RPMI8226 (cell line): ENCODE data around the gene ZNF213.
"Not testable (repeated sequence)": the region's sequence is repeated elsewhere in the genome, so short reads cannot be mapped to it uniquely, and the experiment has no call there.

Source experiments
- DNase-seq: peaks from one replicate; pipeline ENCODE4 v3.0.0-alpha.2; 2015

ZNF213 gene

DNA sequence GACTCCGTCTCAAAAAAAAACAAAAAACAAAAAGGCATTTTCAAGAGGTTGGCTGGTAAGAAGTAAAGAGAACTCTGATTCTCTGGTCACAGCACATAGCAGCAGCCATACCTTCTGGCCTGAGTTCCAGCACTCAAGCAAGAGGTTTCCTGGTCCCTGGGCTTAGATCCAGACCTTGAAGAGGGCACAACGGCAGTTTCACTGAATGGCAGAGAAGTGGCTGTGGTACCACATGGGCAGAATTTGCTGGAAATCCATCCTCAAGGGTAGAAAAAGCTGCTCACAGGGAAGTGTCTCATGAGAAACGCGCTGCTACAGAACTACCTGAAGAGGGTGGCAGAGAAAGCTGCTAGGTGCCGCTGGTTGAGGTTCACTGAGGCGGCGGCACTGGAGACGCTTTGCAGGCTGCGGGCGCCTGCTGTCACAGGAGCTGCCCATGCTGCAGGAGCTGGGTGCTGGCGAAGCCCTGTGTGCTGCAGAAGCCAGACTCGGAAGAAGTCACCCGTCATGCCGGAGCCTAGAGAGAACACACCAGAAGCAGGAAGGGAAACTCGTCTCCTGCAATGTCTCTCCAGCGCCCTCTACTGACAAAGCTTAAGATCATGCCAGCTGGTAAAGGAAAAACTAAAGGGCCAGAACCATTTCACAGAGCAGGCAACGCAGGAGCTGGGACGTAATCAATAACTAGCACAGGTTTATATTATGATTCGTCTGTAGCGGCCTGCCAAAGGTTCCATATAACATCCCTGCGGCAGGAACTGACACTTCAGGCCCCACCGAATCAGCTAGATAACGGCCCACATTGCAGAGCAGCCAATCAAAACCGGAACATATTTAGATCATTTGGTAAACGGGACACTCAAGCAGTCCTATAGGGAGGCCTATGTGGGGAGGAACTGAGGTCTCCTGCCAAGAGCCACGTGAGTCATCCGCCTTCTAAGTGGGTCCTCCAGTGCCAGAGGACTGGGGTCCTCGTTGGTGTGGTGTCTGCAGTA, 5.4 kb upstream of the ZNF213 start:
- peak; percentile 93 for DNase-seq

DNA sequence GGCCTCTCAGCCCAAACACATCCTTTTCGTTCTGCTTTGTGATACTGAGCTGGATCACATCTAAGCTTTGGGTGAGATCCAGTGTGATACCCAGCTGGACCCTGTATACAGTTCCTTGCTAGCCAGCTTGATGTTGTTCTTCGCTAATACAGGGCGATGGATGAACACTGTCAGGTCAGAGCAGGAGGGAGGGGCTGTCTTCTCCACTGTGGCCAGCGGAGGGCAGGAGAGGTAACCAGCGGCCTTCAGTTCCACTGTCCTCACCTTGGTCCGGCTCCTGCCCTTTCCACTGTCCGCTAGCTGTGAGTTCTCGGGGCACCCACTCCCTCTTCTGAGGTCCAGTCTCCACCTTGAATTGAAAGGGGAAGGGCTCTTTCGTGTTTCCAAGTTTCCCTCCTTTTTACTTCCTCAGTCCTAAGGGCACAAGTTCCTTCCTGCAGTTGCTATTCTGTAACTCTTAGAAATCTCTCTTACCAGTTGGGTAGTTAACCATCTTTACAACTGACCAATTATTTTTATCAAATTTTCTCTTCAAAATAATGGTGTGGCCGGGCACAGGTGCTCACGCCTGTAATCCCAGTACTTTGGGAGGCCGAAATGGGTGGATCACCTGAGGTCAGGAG, 3.0 kb upstream of the ZNF213 start:
- peak; percentile 63 for DNase-seq

DNA sequence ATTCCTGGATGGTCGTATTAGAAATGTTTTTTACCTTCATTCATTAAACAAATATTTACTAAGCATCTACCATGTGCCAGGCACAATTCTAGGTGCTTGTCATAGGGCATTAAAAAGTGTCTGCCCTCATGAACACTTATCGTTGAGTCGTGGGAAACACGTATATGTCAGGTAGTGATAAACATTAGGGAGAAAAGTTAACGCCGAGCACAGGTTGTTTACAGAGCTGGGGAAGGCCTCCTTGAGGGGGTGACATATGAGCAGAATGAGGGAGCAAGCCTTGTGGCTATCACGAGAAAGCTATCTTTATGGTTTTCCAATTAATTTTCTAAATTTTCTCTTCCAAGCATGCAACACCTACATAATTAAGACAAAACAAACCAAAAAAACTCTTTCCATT, 985 bp upstream of the ZNF213 start:
- no peak for DNase-seq

DNA sequence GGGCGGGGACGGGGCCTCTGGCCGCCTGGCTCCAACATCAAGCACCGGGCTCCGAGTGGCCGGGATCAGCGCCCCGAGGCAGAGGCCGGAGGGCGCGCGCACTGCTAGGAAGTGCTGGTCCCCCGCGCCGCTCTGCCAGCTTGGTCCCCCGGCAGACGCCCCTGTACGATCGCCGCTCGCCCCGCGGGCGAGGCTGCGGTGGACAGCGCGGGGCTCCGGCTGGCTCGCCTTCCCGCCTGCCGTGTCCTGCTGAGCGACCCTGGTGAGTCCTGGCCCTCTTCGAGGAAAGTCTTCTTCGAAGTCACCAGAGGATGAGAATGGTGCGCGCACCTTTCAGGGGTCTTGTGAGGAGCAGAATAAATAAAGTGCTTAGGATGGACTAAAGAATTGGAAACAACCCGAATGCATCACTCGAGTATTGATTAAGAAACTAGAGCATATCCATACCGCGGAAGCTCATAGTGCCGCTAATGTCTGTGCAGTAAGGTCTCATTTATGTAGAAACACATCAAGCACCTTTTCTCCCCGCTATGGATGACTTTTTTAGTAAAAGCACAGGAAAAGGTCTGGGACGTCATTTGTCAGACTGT, 392 bp downstream of the ZNF213 start:
- DNase-seq, result no peak

DNA sequence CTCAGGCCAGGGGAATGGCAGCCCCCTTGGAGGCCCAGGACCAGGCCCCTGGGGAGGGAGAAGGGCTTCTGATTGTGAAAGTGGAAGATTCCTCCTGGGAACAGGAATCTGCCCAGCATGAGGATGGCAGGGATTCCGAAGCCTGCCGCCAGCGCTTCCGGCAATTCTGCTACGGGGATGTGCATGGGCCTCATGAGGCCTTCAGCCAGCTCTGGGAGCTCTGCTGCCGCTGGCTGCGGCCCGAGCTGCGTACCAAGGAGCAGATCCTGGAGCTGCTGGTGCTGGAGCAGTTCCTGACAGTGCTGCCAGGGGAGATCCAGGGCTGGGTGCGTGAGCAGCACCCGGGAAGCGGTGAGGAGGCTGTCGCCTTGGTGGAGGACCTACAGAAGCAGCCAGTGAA, 2.4 kb downstream of the ZNF213 start:
- DNase-seq, result no peak

DNA sequence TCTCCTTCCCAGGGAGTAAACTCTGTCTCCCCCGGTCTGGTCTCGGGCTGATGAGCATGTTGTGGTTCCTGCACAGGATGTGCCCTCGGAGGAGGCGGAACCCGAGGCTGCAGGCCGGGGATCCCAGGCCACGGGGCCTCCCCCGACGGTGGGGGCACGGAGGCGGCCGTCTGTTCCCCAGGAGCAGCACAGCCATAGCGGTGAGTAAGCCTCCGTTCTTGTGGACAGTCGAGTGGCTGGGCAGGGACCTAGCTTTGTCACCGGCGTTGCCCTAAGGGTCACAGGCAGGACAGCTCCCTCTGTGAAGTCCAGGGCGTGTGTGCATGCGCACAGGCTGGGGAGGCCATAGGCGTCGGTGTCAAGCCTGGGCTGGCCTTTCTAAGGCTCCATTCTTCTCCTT, 3.5 kb downstream of the ZNF213 start:
- no peak for DNase-seq

DNA sequence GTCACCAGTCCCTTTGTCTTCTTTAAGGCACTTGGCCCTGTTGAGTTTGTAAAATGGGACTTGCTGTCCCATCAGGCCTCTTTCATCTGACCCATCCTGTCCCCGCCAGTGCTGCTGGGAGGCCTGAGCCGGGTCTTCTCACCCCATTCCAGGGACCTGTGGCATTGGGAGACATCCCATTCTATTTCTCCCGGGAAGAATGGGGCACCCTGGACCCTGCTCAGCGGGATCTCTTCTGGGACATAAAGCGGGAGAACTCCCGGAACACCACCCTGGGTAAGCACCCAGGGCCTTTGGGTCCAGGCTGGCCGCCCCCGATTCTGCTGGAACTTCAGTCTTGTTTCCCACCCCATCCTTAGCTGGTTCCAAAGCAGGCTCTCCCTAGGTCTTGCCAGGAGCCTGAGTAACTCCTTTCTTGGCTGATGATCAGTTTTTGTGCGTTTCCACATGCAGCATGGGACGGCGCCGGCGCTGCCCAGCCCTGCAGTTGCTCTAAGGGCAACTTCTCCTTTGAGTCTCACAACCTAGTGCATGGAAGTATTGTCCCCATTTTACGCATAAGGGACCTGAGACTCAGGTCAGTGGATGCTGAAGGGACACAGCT, 4.1 kb downstream of the ZNF213 start:
- DNase-seq, result no peak

DNA sequence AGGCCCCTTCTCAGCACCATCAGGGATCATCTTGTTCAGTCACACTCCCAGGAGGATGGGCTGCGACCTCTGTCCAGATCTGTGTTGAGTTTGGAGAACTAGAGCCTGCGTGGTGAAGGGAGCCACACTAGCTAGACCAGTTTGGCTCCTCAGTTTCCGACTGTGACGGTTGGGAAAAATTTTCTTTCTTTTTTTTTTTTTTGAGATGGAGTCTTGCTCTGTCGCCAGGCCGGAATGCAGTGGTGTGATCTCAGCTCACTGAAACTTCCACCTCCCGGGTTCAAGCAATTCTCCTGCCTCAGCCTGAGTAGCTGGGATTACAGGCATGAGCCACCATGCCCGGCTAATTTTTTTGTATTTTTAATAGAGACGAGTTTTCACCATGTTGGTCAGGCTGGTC, 4.7 kb downstream of the ZNF213 start:
- DNase-seq, result not testable (repeated sequence)

DNA sequence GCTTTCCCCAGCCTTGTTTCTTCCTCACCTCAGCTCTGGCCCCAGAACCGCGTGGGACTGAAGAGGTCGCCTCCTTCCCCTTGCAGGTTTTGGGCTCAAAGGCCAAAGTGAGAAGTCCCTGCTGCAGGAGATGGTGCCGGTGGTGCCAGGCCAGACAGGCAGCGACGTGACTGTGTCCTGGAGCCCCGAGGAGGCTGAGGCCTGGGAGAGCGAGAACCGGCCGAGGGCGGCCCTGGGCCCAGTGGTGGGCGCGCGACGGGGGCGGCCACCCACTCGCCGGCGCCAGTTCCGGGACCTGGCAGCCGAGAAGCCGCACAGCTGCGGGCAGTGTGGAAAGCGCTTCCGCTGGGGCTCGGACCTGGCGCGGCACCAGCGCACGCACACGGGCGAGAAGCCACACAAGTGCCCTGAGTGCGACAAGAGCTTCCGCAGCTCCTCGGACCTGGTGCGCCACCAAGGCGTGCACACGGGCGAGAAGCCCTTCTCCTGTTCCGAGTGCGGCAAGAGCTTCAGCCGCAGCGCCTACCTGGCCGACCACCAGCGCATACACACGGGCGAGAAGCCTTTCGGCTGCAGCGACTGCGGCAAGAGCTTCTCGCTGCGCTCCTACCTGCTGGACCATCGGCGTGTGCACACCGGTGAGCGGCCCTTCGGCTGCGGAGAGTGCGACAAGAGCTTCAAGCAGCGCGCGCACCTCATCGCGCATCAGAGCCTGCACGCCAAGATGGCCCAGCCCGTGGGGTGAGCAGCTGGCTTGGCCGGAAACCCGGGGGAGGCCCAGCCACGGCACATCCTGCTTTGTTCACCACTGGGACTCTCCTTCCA, 6.0 kb downstream of the ZNF213 start:
- no peak for DNase-seq

DNA sequence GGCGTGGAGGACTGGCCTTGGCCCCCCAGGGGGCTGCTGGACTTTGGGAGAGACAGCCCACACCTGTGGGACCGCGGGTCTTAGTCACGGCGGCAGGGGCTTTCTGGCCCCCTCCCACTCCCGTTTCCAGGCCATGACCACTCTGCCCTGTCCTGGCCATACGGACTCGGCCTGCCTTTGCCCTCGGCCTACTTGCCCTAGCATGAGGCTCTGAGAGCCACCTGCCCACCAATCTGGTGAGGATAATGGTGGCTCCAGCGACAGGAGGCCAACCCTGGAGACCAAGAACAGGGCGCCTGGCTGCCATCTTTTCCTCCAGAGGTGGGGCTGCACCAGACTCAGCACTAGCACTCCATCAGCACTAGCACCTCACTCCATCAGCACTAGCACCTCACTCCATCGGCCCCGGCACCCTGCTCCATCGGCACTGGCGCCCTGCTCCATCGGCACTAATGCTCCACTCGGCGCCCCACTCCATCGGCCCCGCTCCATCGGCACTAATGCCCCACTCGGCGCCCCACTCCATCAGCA, 7.0 kb downstream of the ZNF213 start:
- no peak for DNase-seq

DNA sequence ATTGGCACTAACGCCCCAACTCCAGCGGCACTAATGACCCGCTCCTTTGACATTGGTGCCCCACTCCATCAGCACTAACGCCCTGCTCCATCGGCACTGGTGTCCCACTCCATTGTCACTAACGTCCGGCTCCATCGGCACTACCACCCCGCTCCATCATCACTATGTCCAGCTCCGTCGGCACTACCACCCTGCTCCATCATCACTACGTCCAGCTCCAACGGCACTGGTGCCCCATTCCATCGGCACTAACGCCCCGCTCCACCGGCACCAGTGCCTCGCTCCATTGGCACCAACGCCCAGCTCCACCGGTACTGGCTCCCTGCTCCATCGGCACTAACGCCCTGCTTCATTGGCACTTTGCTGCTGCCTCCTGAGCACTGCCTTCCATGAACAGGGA, 7.5 kb downstream of the ZNF213 start:
- no peak for DNase-seq

DNA sequence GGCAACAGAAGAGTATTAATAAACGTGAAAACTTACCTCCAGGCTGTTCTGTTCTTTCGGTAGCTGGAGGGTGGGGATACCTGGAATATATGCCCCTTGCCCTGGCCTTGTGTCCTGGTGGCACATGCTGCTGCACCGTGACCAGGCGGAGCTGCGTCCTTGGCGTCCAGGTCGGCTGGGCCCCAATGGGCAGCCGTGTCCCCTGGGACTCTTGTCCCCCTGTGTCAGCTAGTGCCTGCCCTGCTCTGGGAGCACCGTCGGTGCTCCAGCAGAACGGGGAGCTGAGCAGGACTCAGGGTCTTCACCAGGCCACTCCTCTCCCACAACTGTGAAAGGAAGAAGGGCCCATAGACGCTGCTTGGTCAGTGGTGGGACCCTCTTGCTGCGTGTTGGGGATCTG, 7.9 kb downstream of the ZNF213 start:
- DNase-seq, result no peak

DNA sequence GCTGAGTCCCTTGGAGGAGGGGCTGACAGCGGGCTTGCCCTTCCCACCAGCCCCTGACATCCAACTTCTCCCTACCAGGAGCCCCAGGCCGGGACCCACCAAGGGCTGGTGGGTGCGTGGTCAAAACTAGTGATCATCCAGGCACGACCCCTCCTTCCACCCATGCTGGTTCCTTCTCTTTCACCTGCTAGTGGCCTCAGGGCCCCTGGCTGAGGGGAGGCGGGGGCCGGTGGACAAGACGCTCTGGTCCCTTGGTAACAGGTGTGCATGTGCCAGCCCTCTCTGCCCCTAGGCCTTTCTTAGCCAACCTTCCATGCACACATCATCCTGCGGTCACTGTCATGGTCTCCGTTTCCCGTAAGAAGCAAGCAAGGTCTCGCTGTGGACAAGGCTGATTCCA, 8.4 kb downstream of the ZNF213 start:
- no peak for DNase-seq

DNA sequence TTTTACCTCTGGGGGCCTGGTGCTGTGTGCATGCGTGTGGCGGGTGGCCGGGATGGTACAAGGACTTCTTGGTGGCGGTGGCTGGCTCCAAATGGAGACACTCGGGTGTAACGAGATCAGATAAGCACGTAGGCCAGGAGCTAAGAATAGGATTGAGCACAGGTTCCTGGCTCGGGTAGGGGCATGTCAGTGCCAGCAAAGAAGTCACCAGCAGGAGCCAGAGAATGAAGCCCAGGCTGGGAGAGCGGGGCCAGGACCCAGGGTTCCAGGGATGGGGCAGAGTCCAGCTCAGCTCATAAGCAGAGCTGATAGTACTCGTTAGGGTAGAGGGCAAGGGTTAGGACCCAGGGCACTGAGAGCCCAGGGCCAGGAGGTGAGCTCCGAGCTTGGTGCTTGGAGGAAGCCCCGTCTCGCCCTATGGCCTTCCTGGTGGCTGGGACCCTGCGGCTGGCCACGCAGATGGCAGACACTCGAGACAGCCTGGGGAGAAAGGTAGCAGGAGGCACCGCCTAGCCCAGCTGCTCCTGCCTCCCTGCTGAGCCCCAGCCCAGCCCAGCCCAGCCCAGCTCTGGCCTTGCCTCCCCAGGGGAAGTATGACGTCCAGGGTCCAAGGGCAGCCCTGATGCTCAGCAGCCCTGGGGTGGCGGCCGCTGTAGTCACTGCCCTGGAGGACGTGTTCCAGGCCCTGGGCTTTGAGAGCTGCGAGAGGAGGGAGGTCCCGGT, 8.9 kb downstream of the ZNF213 start:
- no peak for DNase-seq

DNA sequence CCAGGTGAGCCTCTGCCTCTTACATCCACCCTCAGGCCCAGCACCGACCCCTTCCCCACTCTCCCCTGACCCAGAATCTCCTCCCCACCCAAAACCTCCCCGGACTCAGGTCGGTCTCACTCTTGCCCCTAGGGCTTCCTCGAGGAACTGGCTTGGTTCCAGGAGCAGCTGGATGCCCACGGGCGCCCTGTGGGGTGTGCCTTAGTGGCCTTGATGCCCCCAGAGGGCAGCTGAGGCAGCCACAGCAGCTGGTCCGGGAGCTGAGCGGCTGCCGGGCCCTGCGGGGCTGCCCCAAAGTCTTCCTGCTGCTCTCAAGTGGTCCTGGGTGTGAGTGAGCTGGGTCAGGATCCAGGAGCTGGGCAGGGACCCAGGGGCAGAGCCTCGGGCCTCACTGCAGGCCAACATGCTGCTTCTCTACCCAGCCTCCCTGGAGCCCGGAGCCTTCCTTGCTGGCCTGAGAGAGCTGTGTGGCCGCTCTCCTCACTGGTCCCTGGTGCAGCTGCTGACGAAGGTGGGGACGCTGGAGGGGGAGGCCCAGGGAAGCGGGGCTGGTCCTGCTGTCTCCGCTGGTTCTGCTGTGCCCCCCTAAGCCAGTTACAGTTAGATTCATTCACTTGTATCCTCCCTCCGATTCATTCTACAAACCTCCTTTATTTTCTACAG, 9.6 kb downstream of the ZNF213 start:
- no peak for DNase-seq

DNA sequence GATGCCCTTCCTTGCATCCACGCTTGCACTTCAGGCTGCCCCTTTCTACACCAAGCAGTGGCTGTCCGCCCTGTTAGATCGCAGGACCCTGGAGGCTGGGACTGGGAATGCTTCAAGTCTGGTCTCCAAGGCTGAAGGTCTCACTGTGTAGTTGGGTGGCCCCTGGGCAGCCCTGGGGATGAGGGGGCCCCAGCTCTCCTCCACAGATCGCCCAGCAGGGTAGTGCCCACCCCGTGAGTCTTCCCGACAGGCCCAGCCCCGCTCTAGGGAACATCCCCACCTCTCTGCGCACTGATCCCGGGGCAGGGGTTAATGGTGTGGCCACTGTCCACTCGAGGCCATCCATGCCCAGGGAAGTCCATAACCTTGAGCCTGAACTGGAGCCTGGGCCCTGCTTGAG, 10.3 kb downstream of the ZNF213 start:
- DNase-seq, result no peak

DNA sequence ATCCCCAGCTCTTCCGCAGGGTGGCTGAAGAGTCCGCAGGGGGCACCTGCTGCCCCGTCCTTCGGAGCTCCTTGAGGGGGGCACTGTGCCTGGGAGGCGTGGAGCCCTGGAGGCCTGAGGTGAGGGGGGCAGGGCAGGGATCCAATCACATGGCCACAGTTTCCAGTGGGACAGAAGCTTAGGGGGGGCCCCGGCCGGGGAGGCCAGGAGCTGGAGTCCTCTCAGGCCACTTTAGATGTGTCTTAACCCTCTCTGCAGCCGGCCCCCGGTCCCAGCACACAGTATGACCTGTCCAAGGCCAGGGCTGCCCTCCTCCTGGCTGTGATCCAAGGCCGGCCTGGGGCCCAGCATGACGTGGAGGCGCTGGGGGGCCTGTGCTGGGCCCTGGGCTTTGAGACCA, 10.8 kb downstream of the ZNF213 start:
- no peak for DNase-seq

DNA sequence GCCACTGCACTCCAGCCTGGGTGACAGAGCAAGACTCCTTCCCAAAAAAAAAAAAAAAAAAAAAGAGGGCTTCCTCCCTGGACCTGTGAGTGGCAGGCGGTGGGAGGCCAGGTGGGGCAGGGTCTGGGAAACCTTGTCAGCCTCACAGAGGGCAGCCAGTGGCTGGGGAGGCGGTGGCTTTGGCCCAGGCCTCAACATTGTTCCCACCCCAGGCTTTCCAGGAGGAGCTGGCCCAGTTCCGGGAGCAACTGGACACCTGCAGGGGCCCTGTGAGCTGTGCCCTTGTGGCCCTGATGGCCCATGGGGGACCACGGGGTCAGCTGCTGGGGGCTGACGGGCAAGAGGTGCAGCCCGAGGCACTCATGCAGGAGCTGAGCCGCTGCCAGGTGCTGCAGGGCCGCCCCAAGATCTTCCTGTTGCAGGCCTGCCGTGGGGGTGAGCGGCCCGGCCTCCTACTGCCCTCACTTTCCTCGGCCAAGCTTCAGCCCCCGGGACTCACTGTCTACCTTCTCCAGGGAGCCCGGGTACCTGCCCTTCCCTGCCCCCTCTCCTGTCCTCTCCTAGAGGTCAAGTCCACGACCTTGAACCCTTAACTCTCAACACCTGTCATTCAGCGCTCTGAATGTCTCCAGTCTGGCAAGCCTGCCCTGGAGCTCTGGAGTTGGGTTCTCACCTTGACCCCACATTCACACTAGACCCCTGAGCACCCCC, 12.4 kb downstream of the ZNF213 start:
- no peak for DNase-seq

DNA sequence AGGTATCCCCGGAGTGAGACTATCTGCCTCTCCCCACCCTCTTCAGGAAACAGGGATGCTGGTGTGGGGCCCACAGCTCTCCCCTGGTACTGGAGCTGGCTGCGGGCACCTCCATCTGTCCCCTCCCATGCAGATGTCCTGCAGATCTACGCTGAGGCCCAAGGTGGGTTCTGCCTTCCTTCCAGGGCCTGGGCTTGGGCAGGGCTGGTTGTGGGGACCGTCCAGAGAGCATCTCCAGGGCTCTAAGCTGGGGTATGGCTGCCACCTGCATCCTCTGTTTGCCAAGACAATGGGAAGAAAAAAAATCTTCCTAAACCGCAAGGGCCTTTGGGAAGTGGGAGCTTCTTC, 12.9 kb downstream of the ZNF213 start:
- no peak for DNase-seq
